ENCODE data around the gene PTCD2. TPM values are rescaled to one million over a fixed set of nuclear protein-coding genes. Genes with fewer than 3 reads are reported as not detected.

PTCD2 gene
- total RNA-seq, 1 donor from 2014 or later: 6.7 TPM

DNA sequence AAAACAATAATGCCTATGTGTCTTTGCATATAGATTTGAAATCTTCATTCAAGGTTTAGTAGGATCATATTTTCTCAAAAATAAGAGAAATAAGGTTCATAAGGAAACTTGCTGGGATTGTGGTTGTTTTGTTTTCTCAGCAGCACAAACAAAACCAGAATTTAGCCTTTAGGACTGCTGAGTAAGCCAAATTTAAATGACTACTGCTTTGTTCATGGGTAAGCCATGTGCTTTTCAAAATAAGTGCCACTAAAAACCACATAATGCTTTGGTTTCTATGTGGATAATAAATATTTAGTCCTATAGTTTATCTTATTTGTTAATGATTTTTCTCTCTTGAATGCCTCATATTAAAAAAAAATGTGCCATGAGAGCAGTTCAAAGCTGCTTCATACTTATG, 38.8 kb downstream of the PTCD2 start:
- Mint-ChIP-seq H3K4me1 (ENCODE audit: low read depth, unreplicated experiment) (no peaks in the 10 kb centered on the region), H3K27me3 (ENCODE audit: unreplicated experiment) (no peaks in the 10 kb centered on the region), H3K27ac (ENCODE audit: unreplicated experiment) (no peak overlapping the region), H3K4me3 (ENCODE audit: unreplicated experiment) (no peak overlapping the region), H3K36me3 (ENCODE audit: unreplicated experiment) (no peaks in the 10 kb centered on the region), H3K9me3 (ENCODE audit: unreplicated experiment) (no peaks in the 10 kb centered on the region)
- DNase-seq: no peak
- TF ChIP-seq, protein P1, sequence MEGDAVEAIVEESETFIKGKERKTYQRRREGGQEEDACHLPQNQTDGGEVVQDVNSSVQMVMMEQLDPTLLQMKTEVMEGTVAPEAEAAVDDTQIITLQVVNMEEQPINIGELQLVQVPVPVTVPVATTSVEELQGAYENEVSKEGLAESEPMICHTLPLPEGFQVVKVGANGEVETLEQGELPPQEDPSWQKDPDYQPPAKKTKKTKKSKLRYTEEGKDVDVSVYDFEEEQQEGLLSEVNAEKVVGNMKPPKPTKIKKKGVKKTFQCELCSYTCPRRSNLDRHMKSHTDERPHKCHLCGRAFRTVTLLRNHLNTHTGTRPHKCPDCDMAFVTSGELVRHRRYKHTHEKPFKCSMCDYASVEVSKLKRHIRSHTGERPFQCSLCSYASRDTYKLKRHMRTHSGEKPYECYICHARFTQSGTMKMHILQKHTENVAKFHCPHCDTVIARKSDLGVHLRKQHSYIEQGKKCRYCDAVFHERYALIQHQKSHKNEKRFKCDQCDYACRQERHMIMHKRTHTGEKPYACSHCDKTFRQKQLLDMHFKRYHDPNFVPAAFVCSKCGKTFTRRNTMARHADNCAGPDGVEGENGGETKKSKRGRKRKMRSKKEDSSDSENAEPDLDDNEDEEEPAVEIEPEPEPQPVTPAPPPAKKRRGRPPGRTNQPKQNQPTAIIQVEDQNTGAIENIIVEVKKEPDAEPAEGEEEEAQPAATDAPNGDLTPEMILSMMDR (IDR thresholded peaks at IDR 0.05; ENCODE audit: partially characterized antibody, unreplicated experiment): no peak

- Mint-ChIP-seq H3K4me3 (ENCODE audit: unreplicated experiment) (no peak overlapping the region), H3K4me1 (ENCODE audit: low read depth, unreplicated experiment) (peaks cover 2% of the 10 kb centered on the region), H3K9me3 (ENCODE audit: unreplicated experiment) (no peaks in the 10 kb centered on the region), H3K27ac (ENCODE audit: unreplicated experiment) (no peak overlapping the region), H3K27me3 (ENCODE audit: unreplicated experiment) (no peaks in the 10 kb centered on the region), H3K36me3 (ENCODE audit: unreplicated experiment) (no peaks in the 10 kb centered on the region)
- DNase-seq: no peak
- TF ChIP-seq, protein P1 (IDR thresholded peaks at IDR 0.05; ENCODE audit: partially characterized antibody, unreplicated experiment): no peak
Measured at GRCh38 chr5:72359886-72360285, 39.7 kb downstream of the PTCD2 start.

DNA sequence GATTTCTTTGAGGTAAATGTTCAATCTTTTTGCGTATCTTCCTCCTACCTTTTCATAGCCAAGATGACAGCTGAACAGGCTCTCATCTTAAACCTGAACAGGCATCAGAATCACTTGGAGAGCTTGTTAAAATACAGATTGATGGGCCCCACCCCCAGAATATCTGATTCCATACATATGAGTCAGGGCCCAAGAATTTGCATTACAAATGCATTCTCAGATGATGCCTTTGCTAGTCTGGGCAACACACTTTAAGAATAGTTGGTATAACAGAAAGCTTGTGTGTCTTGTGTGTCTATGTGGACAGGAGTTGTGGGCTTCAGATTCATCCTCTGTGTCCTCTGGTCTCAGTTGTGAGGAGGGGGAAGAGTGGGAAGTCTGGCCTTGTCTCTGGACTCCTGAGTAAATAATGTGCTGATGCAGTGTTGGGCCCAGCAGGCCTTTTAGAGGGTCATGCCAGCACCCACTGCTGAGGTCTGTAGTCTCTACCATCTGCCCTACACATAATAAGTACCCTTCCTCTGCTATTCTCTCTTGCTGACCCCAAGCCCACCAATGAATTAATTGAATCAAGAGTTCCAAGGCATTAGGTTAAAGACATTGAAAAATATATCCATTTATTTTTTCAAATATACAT, 43.1 kb downstream of the PTCD2 start:
- DNase-seq: no peak
- no peak overlapping the region for H3K4me3 Mint-ChIP-seq (ENCODE audit: unreplicated experiment)

DNA sequence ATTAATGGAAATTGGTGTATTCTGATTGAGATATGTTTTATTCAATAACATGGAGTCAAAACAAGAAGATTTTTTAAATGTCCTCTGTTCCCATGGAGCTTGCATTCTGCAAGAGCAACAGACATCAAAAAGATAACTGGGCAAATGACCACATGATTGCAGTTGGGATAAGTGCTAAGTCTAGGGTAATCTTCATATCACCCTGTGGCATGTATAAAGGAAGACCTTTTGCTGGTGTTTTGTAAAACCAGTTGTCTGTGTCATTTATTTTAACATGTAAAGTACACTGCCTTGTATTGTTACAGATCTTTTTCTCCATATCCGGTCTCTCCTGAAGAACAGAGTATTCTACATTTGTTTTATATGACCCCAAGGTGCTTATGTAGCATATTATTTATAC, 44.0 kb downstream of the PTCD2 start:
- no peak overlapping the region for H3K27ac Mint-ChIP-seq (ENCODE audit: unreplicated experiment)
- peaks cover 5% of the 10 kb centered on the region for H3K4me1 Mint-ChIP-seq (ENCODE audit: low read depth, unreplicated experiment)
- TF ChIP-seq, protein P1 (IDR thresholded peaks at IDR 0.05; ENCODE audit: partially characterized antibody, unreplicated experiment): no peak
- no peak overlapping the region for H3K4me3 Mint-ChIP-seq (ENCODE audit: unreplicated experiment)
- H3K36me3 Mint-ChIP-seq (ENCODE audit: unreplicated experiment): no peaks in the 10 kb centered on the region
- no peak for DNase-seq
- H3K9me3 Mint-ChIP-seq (ENCODE audit: unreplicated experiment): no peaks in the 10 kb centered on the region
- no peaks in the 10 kb centered on the region for H3K27me3 Mint-ChIP-seq (ENCODE audit: unreplicated experiment)

More for the DNA sequence above, 43.1 kb downstream of the PTCD2 start:
- TF ChIP-seq, protein P1 (IDR thresholded peaks at IDR 0.05; ENCODE audit: partially characterized antibody, unreplicated experiment): no peak
- Mint-ChIP-seq H3K9me3 (ENCODE audit: unreplicated experiment) (no peaks in the 10 kb centered on the region), H3K27ac (ENCODE audit: unreplicated experiment) (no peak overlapping the region), H3K36me3 (ENCODE audit: unreplicated experiment) (no peaks in the 10 kb centered on the region), H3K27me3 (ENCODE audit: unreplicated experiment) (no peaks in the 10 kb centered on the region), H3K4me1 (ENCODE audit: low read depth, unreplicated experiment) (peaks cover 5% of the 10 kb centered on the region)

- TF ChIP-seq, protein P1 (IDR thresholded peaks at IDR 0.05; ENCODE audit: partially characterized antibody, unreplicated experiment): no peak
- no peaks in the 10 kb centered on the region for H3K9me3 Mint-ChIP-seq (ENCODE audit: unreplicated experiment)
- H3K4me1 Mint-ChIP-seq (ENCODE audit: low read depth, unreplicated experiment): peaks cover 5% of the 10 kb centered on the region
- no peak overlapping the region for H3K27ac Mint-ChIP-seq (ENCODE audit: unreplicated experiment)
- H3K27me3 Mint-ChIP-seq (ENCODE audit: unreplicated experiment): no peaks in the 10 kb centered on the region
- no peaks in the 10 kb centered on the region for H3K36me3 Mint-ChIP-seq (ENCODE audit: unreplicated experiment)
- no peak for DNase-seq
- no peak overlapping the region for H3K4me3 Mint-ChIP-seq (ENCODE audit: unreplicated experiment)
Measured at GRCh38 chr5:72364951-72365350, 44.8 kb downstream of the PTCD2 start.

Measured in glutamatergic neuron (in vitro differentiated cells).